RWPE2 (cell line): ENCODE measurements around the gene KIF26A.

Experiments
- ATAC-seq: fragments of 200-7000 bp; cut with Tn5 transposase; 3 replicates; pipeline ENCODE4 v1.9.1; 2021; ENCODE audit warnings: low read depth
- DNase-seq: peaks from one replicate; pipeline ENCODE4 v3.0.0-alpha.2; 2020; ENCODE audit warnings: low spot score
- H3K27ac ChIP-seq: fragments of 450-650 bp; 2 replicates; pipeline ENCODE4 v1.5.1; 2017; ENCODE audit warnings: mild to moderate bottlenecking; ENCODE audit not compliant: poor library complexity, severe bottlenecking
- H3K27me3 ChIP-seq: fragments of 250-450 bp; sonication (Bioruptor Pico); 2 replicates; pipeline ENCODE4 v1.5.1; 2021; ENCODE audit warnings: mild to moderate bottlenecking, moderate library complexity; ENCODE audit not compliant: insufficient read depth, poor library complexity, severe bottlenecking
- H3K36me3 ChIP-seq: fragments of 250-450 bp; sonication (Bioruptor Pico); 2 replicates; pipeline ENCODE4 v1.5.1; 2020; ENCODE audit warnings: low read depth, mild to moderate bottlenecking, moderate library complexity
- H3K4me1 ChIP-seq: fragments of 250-450 bp; sonication (Bioruptor Pico); 2 replicates; pipeline ENCODE4 v1.5.1; 2021; ENCODE audit warnings: mild to moderate bottlenecking, moderate library complexity; ENCODE audit not compliant: insufficient read depth, poor library complexity, severe bottlenecking
- H3K4me3 ChIP-seq: fragments of 250-450 bp; sonication (Bioruptor Pico); 2 replicates; pipeline ENCODE4 v1.5.1; 2021; ENCODE audit warnings: mild to moderate bottlenecking, moderate library complexity; ENCODE audit not compliant: severe bottlenecking
- H3K9me3 ChIP-seq: fragments of 250-450 bp; sonication (Bioruptor Pico); 2 replicates; pipeline ENCODE4 v1.5.1; 2021; ENCODE audit warnings: mild to moderate bottlenecking, moderate library complexity; ENCODE audit not compliant: severe bottlenecking
- CTCF ChIP-seq: fragments of 450-650 bp; IDR thresholded peaks from one replicate; pipeline ENCODE4 v1.5.1; 2017; ENCODE audit warnings: mild to moderate bottlenecking, moderate library complexity; ENCODE audit not compliant: poor library complexity, severe bottlenecking

Gene KIF26A

GRCh38 chr14:104132981-104133380, 5.4 kb upstream of the KIF26A start:
- H3K27me3 ChIP-seq = peaks cover 47% of the 10 kb centered on the region
- no peak for ATAC-seq
- no peak for TF ChIP-seq CTCF

GRCh38 chr14:104133496-104133895, 4.9 kb upstream of the KIF26A start:
- Histone ChIP-seq H3K4me3 (no peak overlapping the region), H3K36me3 (no peaks in the 10 kb centered on the region), H3K27ac (no peak overlapping the region), H3K27me3 (peaks cover 49% of the 10 kb centered on the region), H3K9me3 (no peaks in the 10 kb centered on the region), H3K4me1 (no peaks in the 10 kb centered on the region)
- peak; percentile 66 for DNase-seq
- ATAC-seq = no peak
- no peak for TF ChIP-seq CTCF

More at GRCh38 chr14:104132981-104133380, 5.4 kb upstream of the KIF26A start:
- Histone ChIP-seq H3K27ac (no peak overlapping the region), H3K9me3 (no peaks in the 10 kb centered on the region), H3K4me3 (no peak overlapping the region), H3K36me3 (no peaks in the 10 kb centered on the region), H3K4me1 (no peaks in the 10 kb centered on the region)
- peak; percentile 52 for DNase-seq

- no peak for ATAC-seq
- no peak for TF ChIP-seq CTCF
- Histone ChIP-seq H3K27me3 (peaks cover 56% of the 10 kb centered on the region), H3K4me1 (no peaks in the 10 kb centered on the region), H3K36me3 (no peaks in the 10 kb centered on the region), H3K27ac (no peak overlapping the region), H3K4me3 (no peak overlapping the region), H3K9me3 (no peaks in the 10 kb centered on the region)
- DNase-seq = peak; percentile 74
These were observed 4.1 kb upstream of the KIF26A start for GRCh38 chr14:104134061-104134965.

- Histone ChIP-seq H3K27ac (no peak overlapping the region), H3K36me3 (no peaks in the 10 kb centered on the region), H3K9me3 (no peaks in the 10 kb centered on the region), H3K27me3 (peaks cover 63% of the 10 kb centered on the region), H3K4me1 (no peaks in the 10 kb centered on the region), H3K4me3 (no peak overlapping the region)
- peak; percentile 29 for TF ChIP-seq CTCF
- peak; percentile 75 for DNase-seq
- peak; percentile 41 for ATAC-seq
These were observed 3.1 kb upstream of the KIF26A start for GRCh38 chr14:104135121-104135903.
